ENCODE data around the gene SAMD15.

GRCh38 chr14:77340389-77340788, 36.8 kb upstream of the SAMD15 start:
- TF ChIP-seq EZH2 (IDR thresholded peaks at IDR 0.05; ENCODE audit: low read length, missing control alignments) (no peak), CTCF (conservative IDR thresholded peaks at IDR 0.05 in 1 of 2, IDR thresholded peaks at IDR 0.05 in 1 of 2; ENCODE audit: low read depth in 1 of 2, low read length in 2 of 2) (no peak)

Measured in fibroblast of lung (primary cell).